ENCODE data around the gene CAPN10.

The CAPN10 gene

GRCh38 chr2:240589850-240590525, 3.5 kb downstream of the CAPN10 start:
- DNase-seq (ENCODE audit: low spot score) = no peak

DNA sequence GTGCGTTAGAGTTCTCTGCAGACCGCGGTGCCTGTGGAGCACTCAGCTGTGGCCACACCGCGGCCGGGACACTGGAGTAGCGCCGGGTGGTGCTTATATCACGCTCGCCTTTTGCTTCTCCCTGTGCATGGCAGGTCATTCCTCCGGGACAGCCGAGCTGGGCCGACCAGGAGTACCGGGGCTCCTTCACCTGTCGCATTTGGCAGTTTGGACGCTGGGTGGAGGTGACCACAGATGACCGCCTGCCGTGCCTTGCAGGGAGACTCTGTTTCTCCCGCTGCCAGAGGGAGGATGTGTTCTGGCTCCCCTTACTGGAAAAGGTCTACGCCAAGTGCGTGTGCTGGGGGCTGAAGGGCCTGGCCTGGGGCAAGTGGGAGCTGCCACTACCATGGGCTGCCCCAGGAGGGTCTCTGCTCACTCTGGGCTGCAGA, 4.2 kb downstream of the CAPN10 start:
- no peak for DNase-seq (ENCODE audit: low spot score)

GRCh38 chr2:240591226-240591625, 4.7 kb downstream of the CAPN10 start:
- DNase-seq (ENCODE audit: low spot score) = no peak

DNA sequence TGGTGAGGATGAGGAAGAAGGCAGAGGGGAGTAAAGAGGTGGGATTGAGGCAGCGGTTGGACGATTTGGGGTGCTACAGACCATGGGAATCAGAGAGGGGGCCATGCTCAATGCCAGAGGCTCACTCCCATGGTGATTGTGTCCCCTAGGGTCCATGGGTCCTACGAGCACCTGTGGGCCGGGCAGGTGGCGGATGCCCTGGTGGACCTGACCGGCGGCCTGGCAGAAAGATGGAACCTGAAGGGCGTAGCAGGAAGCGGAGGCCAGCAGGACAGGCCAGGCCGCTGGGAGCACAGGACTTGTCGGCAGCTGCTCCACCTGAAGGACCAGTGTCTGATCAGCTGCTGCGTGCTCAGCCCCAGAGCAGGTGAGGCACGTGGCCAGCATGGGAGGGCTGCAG, 5.2 kb downstream of the CAPN10 start:
- no peak for DNase-seq (ENCODE audit: low spot score)

DNA sequence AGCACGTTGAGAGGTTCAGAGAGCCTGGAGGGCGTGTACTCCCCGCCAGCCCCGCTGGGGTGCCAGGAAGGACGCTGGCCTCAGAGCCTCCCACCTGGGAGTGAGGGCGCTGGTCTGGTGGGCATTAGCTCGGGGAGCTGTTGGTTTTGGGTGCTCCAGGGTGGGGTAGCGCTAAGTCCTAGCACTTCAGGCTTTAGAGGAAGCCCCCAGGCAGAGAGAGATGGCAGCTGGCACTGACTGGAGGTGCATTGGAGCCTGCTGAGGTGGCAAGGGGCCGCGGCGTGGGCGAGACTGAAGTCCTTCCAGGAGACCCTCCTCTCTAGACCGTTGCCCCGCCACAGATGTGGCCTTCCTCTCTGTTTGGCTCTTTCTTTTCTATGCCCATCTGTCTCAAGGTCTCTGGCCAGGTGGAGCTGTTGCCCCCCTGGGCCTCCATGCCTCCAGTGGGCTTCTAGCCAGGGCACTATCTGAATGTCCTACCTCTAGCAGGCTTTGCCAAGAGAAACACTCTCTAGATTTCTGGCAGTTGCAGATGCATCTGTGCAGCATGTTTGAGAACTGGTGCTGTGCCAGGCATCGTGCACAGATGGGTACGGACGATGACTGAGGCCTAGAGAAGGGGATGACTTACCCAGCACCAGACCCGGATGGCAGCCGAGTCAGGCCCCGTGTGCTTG, 6.6 kb downstream of the CAPN10 start:
- DNase-seq (ENCODE audit: low spot score) = no peak

DNA sequence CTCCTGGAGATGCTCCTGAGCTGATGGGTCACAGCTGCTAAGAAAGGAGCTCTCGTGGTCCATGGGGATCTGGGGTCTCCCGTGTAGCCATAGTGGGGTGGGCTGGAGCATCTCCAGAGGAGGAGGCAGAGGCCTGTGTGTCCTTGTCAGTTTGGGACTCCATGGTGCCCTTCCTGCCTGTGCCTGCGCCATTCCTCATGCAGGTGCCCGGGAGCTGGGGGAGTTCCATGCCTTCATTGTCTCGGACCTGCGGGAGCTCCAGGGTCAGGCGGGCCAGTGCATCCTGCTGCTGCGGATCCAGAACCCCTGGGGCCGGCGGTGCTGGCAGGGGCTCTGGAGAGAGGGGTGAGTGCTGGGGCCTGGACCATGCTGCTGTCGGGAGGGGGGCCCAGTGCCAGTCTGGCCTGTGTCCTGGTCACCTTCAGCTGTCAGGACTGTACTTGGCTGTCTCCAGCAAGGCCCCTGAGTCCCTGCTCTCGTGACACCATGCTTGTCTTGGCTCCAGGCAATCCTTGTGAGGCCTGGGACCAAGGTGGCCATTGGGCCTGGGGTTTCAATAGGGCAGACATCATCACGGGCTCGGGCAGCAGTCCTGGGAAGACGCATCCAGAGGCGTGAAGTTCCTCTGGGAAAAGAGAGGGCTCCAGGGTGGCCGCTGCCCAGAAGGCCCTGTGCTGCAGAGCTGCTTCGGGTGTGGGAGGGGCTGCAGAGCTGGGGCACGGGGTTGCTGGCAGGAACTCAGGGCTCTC, 7.3 kb downstream of the CAPN10 start:
- no peak for DNase-seq (ENCODE audit: low spot score)

- no peak for DNase-seq (ENCODE audit: low spot score)
Observed at GRCh38 chr2:240594511-240595380, 8.2 kb downstream of the CAPN10 start.

DNA sequence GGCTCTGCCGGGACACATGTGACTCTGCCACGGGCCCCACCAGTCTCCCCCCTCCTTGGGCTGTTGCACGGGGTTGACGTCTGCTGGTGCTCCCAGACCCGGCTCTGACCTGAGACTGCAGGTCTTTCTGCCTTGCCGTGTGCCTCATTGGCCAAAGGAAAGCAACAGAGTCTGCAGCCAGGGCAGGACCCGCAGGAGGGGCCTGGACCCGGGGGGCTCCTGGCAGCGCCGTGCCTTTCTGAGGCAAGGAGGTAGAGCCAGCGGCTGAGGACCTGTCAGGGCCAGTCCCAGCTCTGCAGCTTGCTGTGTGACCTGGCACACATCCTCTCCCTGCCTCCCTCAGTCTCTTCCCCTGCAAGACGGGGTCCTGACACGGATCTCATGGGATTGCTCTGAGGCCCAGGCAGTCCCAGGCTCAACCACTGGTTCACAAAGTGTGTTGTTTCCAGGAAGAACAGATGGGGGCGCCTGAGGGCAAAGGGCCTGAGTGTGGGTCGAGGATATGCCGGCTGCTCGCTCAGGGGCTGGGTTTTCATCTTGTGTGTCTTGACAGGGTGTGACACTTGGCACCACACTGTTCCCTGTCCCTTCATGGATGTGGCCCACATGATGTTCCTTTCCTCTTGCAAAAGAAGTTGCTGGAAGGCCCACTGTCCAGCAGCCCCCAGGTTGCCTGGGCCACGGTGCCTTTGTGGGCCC, 9.0 kb downstream of the CAPN10 start:
- peak; percentile 63 for DNase-seq (ENCODE audit: low spot score)

GRCh38 chr2:240596080-240596460, 9.5 kb downstream of the CAPN10 start:
- no peak for DNase-seq (ENCODE audit: low spot score)

- DNase-seq (ENCODE audit: low spot score) = no peak
Observed at GRCh38 chr2:240596491-240596931, 10.0 kb downstream of the CAPN10 start.

DNA sequence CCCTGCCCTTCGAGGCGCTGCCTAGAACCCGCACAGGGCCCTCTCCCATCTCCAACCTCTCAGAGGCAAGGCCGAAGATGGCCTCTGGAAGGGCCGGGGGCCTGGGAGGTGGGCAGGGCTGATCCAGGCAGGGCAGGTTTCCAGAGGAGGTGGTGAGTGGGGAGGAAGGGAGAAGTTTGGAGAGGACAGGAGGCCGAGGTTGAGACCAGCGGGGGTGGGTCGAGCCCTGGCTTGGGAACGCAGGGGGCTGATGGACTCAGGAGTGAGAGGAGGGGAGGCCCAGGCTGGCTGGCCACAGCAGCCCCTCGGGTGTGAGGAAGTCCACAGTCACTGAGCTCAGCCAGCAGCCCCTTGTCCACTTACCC, 10.5 kb downstream of the CAPN10 start:
- DNase-seq (ENCODE audit: low spot score) = no peak

DNA sequence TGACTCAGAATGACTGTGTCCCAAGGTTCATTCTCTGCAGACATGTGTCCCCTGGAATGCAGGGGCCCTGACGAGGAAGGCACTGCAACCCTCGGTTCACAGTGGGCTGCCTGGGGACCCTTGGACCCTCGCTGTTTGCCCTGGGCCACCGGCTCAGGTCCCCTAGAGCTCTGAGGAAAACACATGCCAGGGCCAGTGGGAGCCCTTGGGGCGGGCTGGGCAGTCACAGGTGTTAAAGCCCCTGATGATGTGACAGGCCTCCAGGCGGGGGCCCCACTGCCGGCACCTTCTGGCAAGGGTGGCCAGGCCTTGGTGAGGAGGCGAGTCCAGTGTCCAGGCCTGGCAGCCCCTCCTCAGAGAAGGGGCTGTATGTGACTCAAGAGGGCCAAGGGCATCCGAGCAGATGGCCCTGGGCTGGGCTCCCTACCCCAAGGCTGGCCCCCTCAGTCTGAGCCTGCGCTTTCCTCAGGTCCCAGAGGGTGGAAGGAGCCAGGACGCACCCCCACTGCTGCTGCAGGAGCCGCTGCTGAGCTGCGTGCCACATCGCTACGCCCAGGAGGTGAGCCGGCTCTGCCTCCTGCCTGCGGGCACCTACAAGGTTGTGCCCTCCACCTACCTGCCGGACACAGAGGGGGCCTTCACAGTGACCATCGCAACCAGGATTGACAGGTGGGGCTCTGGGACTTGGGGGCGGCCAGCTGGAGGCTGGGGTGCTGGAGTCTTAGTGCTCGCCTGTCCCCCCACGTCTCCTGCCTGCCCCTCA, 11.1 kb downstream of the CAPN10 start:
- DNase-seq (ENCODE audit: low spot score) = no peak

GRCh38 chr2:240598311-240598911, 11.9 kb downstream of the CAPN10 start:
- no peak for DNase-seq (ENCODE audit: low spot score)

DNA sequence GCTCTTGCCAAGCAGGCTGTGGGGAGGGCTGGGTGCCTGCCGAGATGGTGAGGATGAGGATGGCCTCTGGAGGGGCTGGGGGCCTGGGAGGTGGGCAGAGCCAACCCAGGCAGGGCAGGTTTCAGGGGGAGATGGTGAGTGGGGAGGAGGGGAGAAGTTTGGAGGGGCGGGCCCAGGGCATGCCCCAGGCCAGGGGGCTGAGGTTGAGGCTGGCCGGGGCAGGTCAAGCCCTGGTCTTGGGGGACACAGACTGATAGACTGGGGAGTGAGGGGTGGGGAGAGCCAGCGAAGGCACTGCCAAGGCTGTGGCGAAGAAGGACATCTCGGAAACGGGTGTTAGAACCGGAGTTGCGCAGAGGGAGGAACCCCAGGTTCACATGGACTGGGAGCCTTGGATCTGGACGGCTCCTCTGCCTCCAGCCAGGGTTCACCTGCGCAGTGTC, 12.6 kb downstream of the CAPN10 start:
- no peak for DNase-seq (ENCODE audit: low spot score)

- no peak for DNase-seq (ENCODE audit: low spot score)
Observed at GRCh38 chr2:240600451-240600961, 14.0 kb downstream of the CAPN10 start.

DNA sequence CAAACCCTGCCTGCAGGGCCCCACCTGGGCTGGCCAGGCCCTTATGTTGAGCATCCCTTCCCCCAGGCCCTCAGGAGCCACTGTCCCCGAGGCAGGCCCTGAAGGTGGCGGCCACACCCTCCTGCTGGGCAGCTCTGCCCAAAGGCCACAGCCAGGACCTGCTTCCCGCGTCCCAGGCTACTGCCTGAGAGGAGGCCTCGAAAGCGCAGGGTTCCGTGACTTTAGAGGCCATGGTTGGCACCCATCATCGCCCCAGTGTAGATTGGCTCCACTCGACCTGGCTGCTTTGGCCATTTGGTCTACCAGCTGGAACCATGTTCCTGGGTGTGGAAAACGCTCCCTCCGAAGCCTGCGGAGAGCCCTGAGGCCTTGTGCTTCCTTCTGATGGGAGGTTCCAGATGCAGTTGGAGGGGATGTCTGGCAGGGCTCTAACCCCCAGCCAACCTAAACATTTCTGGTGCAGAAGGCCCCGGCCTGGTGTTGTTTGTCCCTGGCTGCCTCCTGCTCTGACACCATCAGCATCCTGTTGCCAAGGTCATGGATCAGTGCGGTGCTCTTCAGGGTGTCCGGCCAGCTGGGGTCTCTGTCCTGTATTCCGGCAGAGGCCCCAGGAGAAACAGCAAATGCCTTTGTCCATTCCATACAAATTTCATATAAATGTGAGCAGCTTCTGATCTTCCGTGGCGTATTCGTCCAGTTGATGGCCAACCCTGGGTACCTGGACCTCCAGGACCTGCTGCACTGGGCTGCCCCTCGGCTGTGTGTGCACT, 14.7 kb downstream of the CAPN10 start:
- no peak for DNase-seq (ENCODE audit: low spot score)

GRCh38 chr2:240601831-240602160, 15.3 kb downstream of the CAPN10 start:
- DNase-seq (ENCODE audit: low spot score) = no peak

DNA sequence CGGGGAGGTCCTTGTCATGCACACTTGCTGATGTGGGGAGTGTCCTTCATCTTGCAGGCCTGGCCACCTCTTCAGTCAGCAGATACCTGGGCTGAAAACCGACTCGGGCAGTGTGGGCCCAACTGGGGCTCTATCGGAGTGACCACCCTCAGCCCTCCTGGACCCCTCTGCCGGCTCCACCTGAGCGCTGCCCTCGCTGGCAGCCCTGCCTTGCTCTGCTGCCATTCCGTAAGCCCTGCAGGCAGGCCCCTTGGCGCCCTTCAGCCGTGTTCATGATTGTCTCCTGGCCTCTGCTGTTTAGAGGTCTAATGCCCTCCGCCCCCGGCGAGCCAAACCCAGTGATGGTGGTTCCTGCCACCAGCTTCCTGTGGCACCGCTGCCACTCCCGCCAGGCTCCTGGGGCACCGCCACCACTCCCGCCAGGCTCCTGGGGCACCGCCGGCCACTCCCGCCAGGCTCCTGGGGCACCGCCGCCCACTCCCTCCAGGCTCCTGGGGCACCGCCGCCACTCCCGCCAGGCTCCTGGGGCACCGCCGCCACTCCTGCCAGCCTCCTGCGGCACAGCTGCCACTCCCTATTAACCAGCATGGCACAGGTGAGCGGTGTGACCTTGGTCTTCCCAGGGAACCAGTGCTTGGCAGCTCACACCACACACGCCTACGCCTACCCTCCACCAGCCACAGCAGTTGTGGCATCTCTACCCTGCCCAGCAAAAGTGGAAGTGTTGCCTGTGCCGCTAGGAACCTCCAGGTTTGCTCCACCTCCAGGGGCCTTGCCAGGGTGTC, 15.9 kb downstream of the CAPN10 start:
- no peak for DNase-seq (ENCODE audit: low spot score)
